Stromal cell of bone marrow (primary cell): ENCODE data around the gene OLFM1.
"Not testable (repeated sequence)": the region's sequence is repeated elsewhere in the genome, so short reads cannot be mapped to it uniquely, and the experiment has no call there.

Experiments used
- DNase-seq: peaks from one replicate; pipeline ENCODE4 v3.0.0-alpha.2; 2012; ENCODE audit warnings: low read depth

The OLFM1 gene

GRCh38 chr9:135135171-135135928 is 47.9 kb downstream of the OLFM1 start:
- DNase-seq = no peak

- DNase-seq = no peak
These were observed 48.5 kb downstream of the OLFM1 start for GRCh38 chr9:135135929-135136315.

GRCh38 chr9:135136481-135136880 is 49.0 kb downstream of the OLFM1 start:
- no peak for DNase-seq

- DNase-seq = no peak
These were observed 49.7 kb downstream of the OLFM1 start for GRCh38 chr9:135136991-135137832.

- DNase-seq = no peak
These were observed 50.8 kb downstream of the OLFM1 start for GRCh38 chr9:135138078-135138855.

GRCh38 chr9:135139366-135139959 is 52.0 kb downstream of the OLFM1 start:
- no peak for DNase-seq

- DNase-seq = no peak
These were observed 53.8 kb downstream of the OLFM1 start for GRCh38 chr9:135141183-135141774.

GRCh38 chr9:135144581-135145170 is 57.2 kb downstream of the OLFM1 start:
- no peak for DNase-seq

GRCh38 chr9:135145312-135145711 is 57.8 kb downstream of the OLFM1 start:
- no peak for DNase-seq

GRCh38 chr9:135146241-135146640 is 58.8 kb downstream of the OLFM1 start:
- no peak for DNase-seq

- no peak for DNase-seq
These were observed 59.5 kb downstream of the OLFM1 start for GRCh38 chr9:135146766-135147473.

GRCh38 chr9:135147474-135147805 is 60.0 kb downstream of the OLFM1 start:
- no peak for DNase-seq

- no peak for DNase-seq
These were observed 60.5 kb downstream of the OLFM1 start for GRCh38 chr9:135147938-135148337.

- DNase-seq = no peak
These were observed 60.9 kb downstream of the OLFM1 start for GRCh38 chr9:135148386-135148785.

GRCh38 chr9:135149901-135150300 is 62.4 kb downstream of the OLFM1 start:
- not testable (repeated sequence) for DNase-seq

GRCh38 chr9:135150981-135151380 is 63.5 kb downstream of the OLFM1 start:
- no peak for DNase-seq

GRCh38 chr9:135151757-135152613 is 64.5 kb downstream of the OLFM1 start:
- DNase-seq = no peak

- DNase-seq = no peak
These were observed 65.3 kb downstream of the OLFM1 start for GRCh38 chr9:135152614-135153334.

- DNase-seq = no peak
These were observed 66.7 kb downstream of the OLFM1 start for GRCh38 chr9:135154050-135154615.
